ENCODE measurements around the gene FSTL4. TPM values are rescaled to one million over a fixed set of nuclear protein-coding genes. Genes with fewer than 3 reads are reported as not detected.

The FSTL4 gene
- polyA plus RNA-seq, 4 donors: 0.25 to 1.5 TPM; not detected in 2

DNA sequence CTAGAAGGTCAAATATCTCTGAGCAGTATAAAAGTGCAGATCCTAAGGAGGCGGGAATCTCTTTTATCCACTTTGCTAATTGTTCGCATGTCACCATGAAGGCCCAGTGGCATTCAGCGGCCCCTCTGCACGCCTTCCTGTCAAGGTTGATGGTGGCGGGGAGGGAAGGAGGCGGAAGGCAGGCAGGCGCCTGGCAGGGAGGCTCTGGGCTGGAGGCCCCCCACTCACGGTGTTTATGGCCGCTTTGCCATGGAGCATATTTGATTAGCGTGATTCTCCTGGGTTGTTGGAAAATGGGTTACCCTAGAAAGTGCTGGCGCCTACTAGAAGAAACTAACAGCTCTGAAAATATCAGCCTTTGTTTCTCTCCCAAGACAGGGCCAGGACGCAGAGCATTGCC lies 209.6 kb downstream of the FSTL4 start:
- Histone ChIP-seq H3K27ac (ENCODE audit: low read depth in 1 of 3, low read length in 2 of 3) (no peak overlapping the region), H3K4me1 (ENCODE audit: control insufficient read depth in 3 of 3, insufficient read depth in 2 of 3, low read depth in 1 of 3, low read length in 2 of 3) (no peaks in the 10 kb centered on the region), H3K9me3 (ENCODE audit: control insufficient read depth in 2 of 2, insufficient read depth in 1 of 2, low read depth in 1 of 2, low read length in 1 of 2) (no peaks in the 10 kb centered on the region), H3K4me3 (ENCODE audit: low read depth in 1 of 3, low read length in 3 of 3) (no peak overlapping the region), H3K36me3 (ENCODE audit: control insufficient read depth in 3 of 3, insufficient read depth in 2 of 3, low read depth in 1 of 3, low read length in 3 of 3) (no peaks in the 10 kb centered on the region), H3K27me3 (ENCODE audit: control insufficient read depth in 3 of 3, insufficient read depth in 3 of 3, low read length in 3 of 3) (peaks cover 0 to 3% (median 0%) of the 10 kb centered on the region in 3 donors)
- no peak for DNase-seq
- 91% methylated on average over 12 of the region's 12 CpGs for WGBS, 3 donors
- no peak for FAIRE-seq

DNA sequence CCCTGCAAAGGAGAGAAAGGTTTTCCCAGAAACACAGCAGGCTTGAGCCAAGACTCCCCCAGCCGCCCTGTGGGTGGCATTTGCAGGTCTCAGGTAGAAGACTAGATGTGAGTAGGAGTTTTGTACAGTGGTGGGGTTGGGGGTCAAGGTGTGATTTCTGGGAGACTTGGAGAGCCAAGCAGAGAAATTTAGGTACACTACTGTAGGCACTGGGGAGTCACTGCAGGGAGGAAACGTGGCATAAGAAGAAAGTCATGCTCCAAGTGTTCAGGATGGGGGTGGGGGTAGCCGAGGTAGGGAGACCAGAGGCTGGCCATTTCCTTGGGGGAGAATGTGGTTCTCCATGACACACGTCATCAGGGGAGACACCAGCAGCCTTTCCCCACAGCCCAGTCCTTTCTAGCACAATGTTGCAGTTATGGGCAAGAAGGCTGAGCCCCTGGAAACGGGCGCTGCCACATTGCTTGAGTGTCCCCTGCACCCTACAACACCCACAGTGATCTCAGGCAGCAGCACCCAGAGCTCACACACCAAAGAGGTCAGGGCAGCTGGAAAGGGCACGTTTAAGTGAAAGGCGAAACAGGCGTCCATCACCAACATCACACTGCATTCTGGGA lies 210.5 kb downstream of the FSTL4 start:
- no peaks in the 10 kb centered on the region for H3K9me3 ChIP-seq (ENCODE audit: control insufficient read depth in 2 of 2, insufficient read depth in 1 of 2, low read depth in 1 of 2, low read length in 1 of 2)
- H3K4me1 ChIP-seq (ENCODE audit: control insufficient read depth in 3 of 3, insufficient read depth in 2 of 3, low read depth in 1 of 3, low read length in 2 of 3): no peaks in the 10 kb centered on the region
- DNase-seq (no peak), FAIRE-seq (no peak)
- H3K27me3 ChIP-seq (ENCODE audit: control insufficient read depth in 3 of 3, insufficient read depth in 3 of 3, low read length in 3 of 3): peaks cover 0 to 3% (median 0%) of the 10 kb centered on the region in 3 donors
- no peaks in the 10 kb centered on the region for H3K36me3 ChIP-seq (ENCODE audit: control insufficient read depth in 3 of 3, insufficient read depth in 2 of 3, low read depth in 1 of 3, low read length in 3 of 3)
- WGBS, 3 donors: 70 to 76% (median 75%) methylated on average over 9 of the region's 9 CpGs
- no peak overlapping the region for H3K27ac ChIP-seq (ENCODE audit: low read depth in 1 of 3, low read length in 2 of 3)
- H3K4me3 ChIP-seq (ENCODE audit: low read depth in 1 of 3, low read length in 3 of 3): no peak overlapping the region

DNA sequence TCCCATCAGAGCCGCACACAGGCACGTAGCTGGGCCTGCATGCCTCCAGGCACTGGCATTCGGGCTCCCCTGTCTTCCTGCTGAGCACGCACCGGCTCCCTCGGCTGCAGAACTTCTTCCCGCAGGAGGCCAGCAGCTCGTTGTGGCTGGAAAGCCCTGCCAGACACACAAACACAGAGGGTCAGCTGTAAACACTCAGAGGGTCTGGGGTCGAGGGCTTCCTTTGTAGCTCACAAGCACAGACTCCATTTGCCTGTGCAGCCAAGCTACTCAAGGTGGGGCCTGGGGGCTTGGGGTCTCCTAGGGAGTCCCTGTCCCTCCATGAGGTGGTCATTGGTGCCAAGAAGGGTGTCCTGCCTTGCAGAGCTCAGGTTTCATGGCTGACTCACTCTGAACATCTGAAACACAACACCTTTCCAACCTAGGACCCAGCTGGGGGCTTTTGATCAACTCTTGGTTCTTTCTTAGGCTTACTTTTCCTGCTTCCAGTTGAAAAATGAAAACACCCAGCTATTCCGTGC lies 211.4 kb downstream of the FSTL4 start:
- Histone ChIP-seq H3K9me3 (ENCODE audit: control insufficient read depth in 2 of 2, insufficient read depth in 1 of 2, low read depth in 1 of 2, low read length in 1 of 2) (no peaks in the 10 kb centered on the region), H3K36me3 (ENCODE audit: control insufficient read depth in 3 of 3, insufficient read depth in 2 of 3, low read depth in 1 of 3, low read length in 3 of 3) (no peaks in the 10 kb centered on the region), H3K27ac (ENCODE audit: low read depth in 1 of 3, low read length in 2 of 3) (no peak overlapping the region), H3K4me3 (ENCODE audit: low read depth in 1 of 3, low read length in 3 of 3) (no peak overlapping the region), H3K4me1 (ENCODE audit: control insufficient read depth in 3 of 3, insufficient read depth in 2 of 3, low read depth in 1 of 3, low read length in 2 of 3) (no peaks in the 10 kb centered on the region), H3K27me3 (ENCODE audit: control insufficient read depth in 3 of 3, insufficient read depth in 3 of 3, low read length in 3 of 3) (peaks cover 0 to 3% (median 0%) of the 10 kb centered on the region in 3 donors)
- WGBS, 3 donors: 75 to 79% (median 78%) methylated on average over 10 of the region's 10 CpGs
- DNase-seq: no peak
- FAIRE-seq: no peak

DNA sequence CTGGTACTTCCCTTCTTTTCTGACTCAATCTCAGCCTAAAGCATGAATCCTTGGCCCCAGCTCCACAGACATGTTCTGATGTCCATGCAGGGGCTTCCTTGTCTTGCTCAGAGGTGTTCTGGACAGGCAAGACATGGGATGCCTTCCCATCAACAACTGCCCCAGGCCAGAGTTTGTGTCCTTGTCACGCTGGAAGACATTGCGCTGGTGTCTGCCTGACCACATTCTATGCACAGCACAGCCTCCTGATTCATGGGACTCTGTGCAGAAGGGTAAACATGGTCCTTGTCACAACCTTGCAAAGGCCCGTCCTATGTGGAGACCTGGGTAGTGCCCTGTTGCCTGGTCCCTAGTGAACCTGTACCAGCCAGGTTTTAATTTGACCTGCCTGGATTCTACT lies 212.2 kb downstream of the FSTL4 start:
- H3K4me1 ChIP-seq (ENCODE audit: control insufficient read depth in 3 of 3, insufficient read depth in 2 of 3, low read depth in 1 of 3, low read length in 2 of 3): no peaks in the 10 kb centered on the region
- H3K27ac ChIP-seq (ENCODE audit: low read depth in 1 of 3, low read length in 2 of 3): no peak overlapping the region
- H3K9me3 ChIP-seq (ENCODE audit: control insufficient read depth in 2 of 2, insufficient read depth in 1 of 2, low read depth in 1 of 2, low read length in 1 of 2): no peaks in the 10 kb centered on the region
- DNase-seq (no peak), FAIRE-seq (no peak)
- no peaks in the 10 kb centered on the region for H3K36me3 ChIP-seq (ENCODE audit: control insufficient read depth in 3 of 3, insufficient read depth in 2 of 3, low read depth in 1 of 3, low read length in 3 of 3)
- no peak overlapping the region for H3K4me3 ChIP-seq (ENCODE audit: low read depth in 1 of 3, low read length in 3 of 3)
- peaks cover 0 to 3% (median 0%) of the 10 kb centered on the region in 3 donors for H3K27me3 ChIP-seq (ENCODE audit: control insufficient read depth in 3 of 3, insufficient read depth in 3 of 3, low read length in 3 of 3)
- 91 to 94% (median 94%) methylated on average over 3 of the region's 3 CpGs for WGBS, 3 donors

DNA sequence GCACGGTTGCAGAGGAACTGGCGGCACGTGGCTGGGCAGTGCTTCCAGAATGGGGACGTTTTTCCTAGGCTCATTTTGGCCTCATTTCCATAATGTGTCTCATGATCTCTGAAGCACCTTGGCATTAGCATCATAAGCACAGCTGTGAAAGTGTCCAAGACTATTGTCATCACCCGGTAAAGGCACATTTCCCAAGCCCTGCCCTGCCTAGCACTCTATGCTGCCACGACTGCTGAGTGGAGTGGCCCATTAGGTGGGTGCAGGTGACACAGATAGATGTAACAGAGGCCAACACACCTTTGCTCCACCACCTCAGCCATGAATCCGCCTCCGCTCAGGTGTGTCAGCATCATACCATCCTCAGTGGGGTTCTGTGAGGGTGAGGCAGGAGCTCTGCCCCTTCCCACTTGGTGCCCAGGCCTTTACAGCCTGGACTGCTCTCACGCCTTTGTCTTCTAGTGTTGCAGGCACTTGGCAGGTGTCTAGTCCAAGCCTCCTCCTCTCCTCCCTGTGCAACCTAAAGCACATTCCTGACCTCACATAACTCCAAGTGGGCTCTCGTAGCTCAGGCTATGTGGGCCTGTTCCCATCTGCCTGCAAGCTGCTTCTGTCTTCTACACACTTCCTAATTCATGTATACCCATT lies 213.0 kb downstream of the FSTL4 start:
- FAIRE-seq: no peak
- no peak for DNase-seq
- Histone ChIP-seq H3K27me3 (ENCODE audit: control insufficient read depth in 3 of 3, insufficient read depth in 3 of 3, low read length in 3 of 3) (peaks cover 0 to 3% (median 0%) of the 10 kb centered on the region in 3 donors), H3K36me3 (ENCODE audit: control insufficient read depth in 3 of 3, insufficient read depth in 2 of 3, low read depth in 1 of 3, low read length in 3 of 3) (no peaks in the 10 kb centered on the region), H3K4me1 (ENCODE audit: control insufficient read depth in 3 of 3, insufficient read depth in 2 of 3, low read depth in 1 of 3, low read length in 2 of 3) (no peaks in the 10 kb centered on the region), H3K4me3 (ENCODE audit: low read depth in 1 of 3, low read length in 3 of 3) (no peak overlapping the region), H3K27ac (ENCODE audit: low read depth in 1 of 3, low read length in 2 of 3) (no peak overlapping the region), H3K9me3 (ENCODE audit: control insufficient read depth in 2 of 2, insufficient read depth in 1 of 2, low read depth in 1 of 2, low read length in 1 of 2) (no peaks in the 10 kb centered on the region)
- WGBS, 3 donors: 68 to 82% (median 79%) methylated on average over 10 of the region's 10 CpGs

DNA sequence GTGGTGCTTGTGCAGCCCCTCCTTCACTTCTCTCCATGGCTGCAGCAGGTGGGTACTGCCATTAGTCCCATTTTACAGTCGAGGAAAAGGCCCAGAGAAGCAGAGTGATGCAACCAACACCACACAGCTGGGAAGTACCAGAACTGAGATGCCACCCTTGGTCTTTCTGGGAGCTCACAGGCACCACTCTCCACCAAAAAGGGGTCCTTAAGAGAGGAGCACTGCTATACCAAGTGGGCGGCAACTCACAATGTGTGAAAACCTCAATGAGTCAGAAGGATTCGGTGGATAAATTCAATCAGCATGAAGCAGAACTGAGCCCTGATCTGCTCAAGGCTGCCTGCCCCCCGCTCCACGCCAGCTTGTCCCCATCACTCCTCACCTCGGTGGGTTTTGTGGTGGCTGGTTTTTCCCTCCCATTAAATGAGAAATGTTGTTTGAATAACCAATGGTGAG lies 213.7 kb downstream of the FSTL4 start:
- no peaks in the 10 kb centered on the region for H3K36me3 ChIP-seq (ENCODE audit: control insufficient read depth in 3 of 3, insufficient read depth in 2 of 3, low read depth in 1 of 3, low read length in 3 of 3)
- H3K27me3 ChIP-seq (ENCODE audit: control insufficient read depth in 3 of 3, insufficient read depth in 3 of 3, low read length in 3 of 3): peaks cover 0 to 3% (median 0%) of the 10 kb centered on the region in 3 donors
- H3K4me1 ChIP-seq (ENCODE audit: control insufficient read depth in 3 of 3, insufficient read depth in 2 of 3, low read depth in 1 of 3, low read length in 2 of 3): no peaks in the 10 kb centered on the region
- no peak for FAIRE-seq
- H3K4me3 ChIP-seq (ENCODE audit: low read depth in 1 of 3, low read length in 3 of 3): no peak overlapping the region
- WGBS, 3 donors: 59 to 78% (median 77%) methylated on average over 6 of the region's 6 CpGs
- no peaks in the 10 kb centered on the region for H3K9me3 ChIP-seq (ENCODE audit: control insufficient read depth in 2 of 2, insufficient read depth in 1 of 2, low read depth in 1 of 2, low read length in 1 of 2)
- no peak overlapping the region for H3K27ac ChIP-seq (ENCODE audit: low read depth in 1 of 3, low read length in 2 of 3)
- no peak for DNase-seq

DNA sequence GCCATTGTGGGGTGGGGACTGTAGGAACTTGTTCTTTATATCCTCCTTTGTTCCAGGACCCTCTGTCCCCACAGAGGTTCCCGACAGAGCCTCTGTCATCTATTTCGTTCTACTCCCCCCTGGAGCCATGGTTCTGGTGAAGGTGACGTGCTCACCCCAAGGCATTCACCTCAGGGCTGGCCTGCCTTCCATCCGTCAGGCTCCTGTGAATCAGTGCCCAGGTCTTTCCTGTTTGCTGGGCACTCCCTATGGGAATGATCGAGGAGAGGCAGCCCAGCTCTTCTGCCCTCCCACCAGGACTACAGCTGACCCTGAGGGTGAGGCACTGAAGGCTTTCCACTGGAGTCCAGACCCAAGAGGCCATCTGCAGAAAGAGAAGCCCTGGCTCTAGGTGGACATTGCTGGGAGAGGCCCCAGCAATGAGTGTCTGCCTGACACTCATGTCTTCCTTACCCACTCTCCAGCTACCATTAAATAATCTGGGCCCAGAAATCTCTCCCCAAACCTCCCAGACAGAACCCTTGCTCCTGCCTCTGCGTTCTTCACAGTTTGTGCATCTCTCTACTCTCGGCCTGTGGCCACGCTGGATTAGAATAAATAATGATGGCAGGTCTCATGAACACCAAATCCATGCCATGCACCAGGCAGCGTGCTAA lies 214.2 kb downstream of the FSTL4 start:
- no peaks in the 10 kb centered on the region for H3K4me1 ChIP-seq (ENCODE audit: control insufficient read depth in 3 of 3, insufficient read depth in 2 of 3, low read depth in 1 of 3, low read length in 2 of 3)
- no peak overlapping the region for H3K27ac ChIP-seq (ENCODE audit: low read depth in 1 of 3, low read length in 2 of 3)
- FAIRE-seq (no peak), DNase-seq (no peak)
- H3K9me3 ChIP-seq (ENCODE audit: control insufficient read depth in 2 of 2, insufficient read depth in 1 of 2, low read depth in 1 of 2, low read length in 1 of 2): no peaks in the 10 kb centered on the region
- 81 to 83% (median 81%) methylated on average over 9 of the region's 9 CpGs for WGBS, 3 donors
- peaks cover 0 to 3% (median 0%) of the 10 kb centered on the region in 3 donors for H3K27me3 ChIP-seq (ENCODE audit: control insufficient read depth in 3 of 3, insufficient read depth in 3 of 3, low read length in 3 of 3)
- no peaks in the 10 kb centered on the region for H3K36me3 ChIP-seq (ENCODE audit: control insufficient read depth in 3 of 3, insufficient read depth in 2 of 3, low read depth in 1 of 3, low read length in 3 of 3)
- H3K4me3 ChIP-seq (ENCODE audit: low read depth in 1 of 3, low read length in 3 of 3): no peak overlapping the region

DNA sequence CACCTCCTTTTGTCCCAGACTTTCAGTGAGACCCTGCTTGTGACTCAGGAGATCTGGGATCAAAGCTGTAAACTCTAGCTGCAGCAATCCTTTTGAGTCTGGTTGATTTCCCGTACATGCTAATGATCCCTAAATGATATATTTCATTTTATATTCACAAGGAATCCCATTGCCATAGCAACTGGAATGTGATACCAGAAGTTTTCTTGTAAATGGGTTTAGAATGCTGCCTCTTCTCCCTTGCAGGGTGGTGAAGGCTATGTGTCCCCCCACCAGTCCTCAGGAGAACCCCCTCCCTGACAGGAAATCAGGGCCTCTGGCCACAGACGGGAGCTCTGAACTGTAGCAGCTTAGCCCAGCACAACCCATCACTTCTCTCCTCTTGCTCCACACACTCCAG lies 215.0 kb downstream of the FSTL4 start:
- no peaks in the 10 kb centered on the region for H3K36me3 ChIP-seq (ENCODE audit: control insufficient read depth in 3 of 3, insufficient read depth in 2 of 3, low read depth in 1 of 3, low read length in 3 of 3)
- H3K4me1 ChIP-seq (ENCODE audit: control insufficient read depth in 3 of 3, insufficient read depth in 2 of 3, low read depth in 1 of 3, low read length in 2 of 3): no peaks in the 10 kb centered on the region
- WGBS, 3 donors: 32 to 50% (median 44%) methylated on average over 2 of the region's 2 CpGs
- H3K4me3 ChIP-seq (ENCODE audit: low read depth in 1 of 3, low read length in 3 of 3): no peak overlapping the region
- no peaks in the 10 kb centered on the region for H3K9me3 ChIP-seq (ENCODE audit: control insufficient read depth in 2 of 2, insufficient read depth in 1 of 2, low read depth in 1 of 2, low read length in 1 of 2)
- no peak overlapping the region for H3K27ac ChIP-seq (ENCODE audit: low read depth in 1 of 3, low read length in 2 of 3)
- no peak for DNase-seq
- H3K27me3 ChIP-seq (ENCODE audit: control insufficient read depth in 3 of 3, insufficient read depth in 3 of 3, low read length in 3 of 3): peaks cover 0 to 3% (median 0%) of the 10 kb centered on the region in 3 donors
- no peak for FAIRE-seq

All from small intestine (tissue), 7 donors.